Panc1 (cell line): ENCODE data around the gene SNX6.
"Not testable (repeated sequence)": the region's sequence is repeated elsewhere in the genome, so short reads cannot be mapped to it uniquely, and the experiment has no call there.

Experiments used
- CTCF ChIP-seq: fragments of 450-650 bp; IDR thresholded peaks from 2 replicates; pipeline ENCODE4 v1.5.1; 2017; ENCODE audit warnings: mild to moderate bottlenecking
- POLR2AphosphoS5 ChIP-seq: IDR thresholded peaks from 2 replicates; pipeline ENCODE4 v1.6.1; 2012; ENCODE audit warnings: mild to moderate bottlenecking, low read depth, low read length, moderate library complexity
- REST ChIP-seq, 2 experiments: IDR thresholded peaks; 2 replicates each; pipeline ENCODE4 v1.6.1; 2011 to 2012; ENCODE audit warnings: low read depth in 2 of 2, control low read depth in 1 of 2, low read length in 1 of 2, mild to moderate bottlenecking in 1 of 2, moderate library complexity in 1 of 2; ENCODE audit not compliant: insufficient read depth in 1 of 2
- TCF7L2 ChIP-seq: IDR thresholded peaks from 2 replicates; pipeline ENCODE4 v1.6.1; 2011; ENCODE audit warnings: mild to moderate bottlenecking, low read depth, low read length, inconsistent platforms

- not testable (repeated sequence) for TF ChIP-seq TCF7L2; CTCF; POLR2AphosphoS5; REST (IDR thresholded peaks at IDR 0.05; ENCODE audit: insufficient read depth in 1 of 2, low read depth in 2 of 2, low read length in 1 of 2)
Measured at GRCh38 chr14:34520304-34520970, 109.5 kb downstream of the SNX6 start.
